GM21423 (cell line): ENCODE results near the gene UFC1.

Experiments used
- ATAC-seq: cut with Tn5 transposase; IDR thresholded peaks from one replicate; pipeline ENCODE4 v1.9.1; 2021; ENCODE audit warnings: mild to moderate bottlenecking, moderate library complexity; ENCODE audit not compliant: unreplicated experiment

Gene UFC1

GRCh38 chr1:161133220-161133740 lies 20.5 kb upstream of the UFC1 start:
- no peak for ATAC-seq

- no peak for ATAC-seq
Measured at GRCh38 chr1:161137881-161138280, 15.9 kb upstream of the UFC1 start.

GRCh38 chr1:161138431-161138830 lies 15.3 kb upstream of the UFC1 start:
- ATAC-seq: no peak

GRCh38 chr1:161139766-161140165 lies 14.0 kb upstream of the UFC1 start:
- ATAC-seq: no peak

GRCh38 chr1:161140755-161141400 lies 12.9 kb upstream of the UFC1 start:
- no peak for ATAC-seq

- ATAC-seq: no peak
Measured at GRCh38 chr1:161145832-161146231, 7.9 kb upstream of the UFC1 start.

GRCh38 chr1:161153176-161153575 lies 602 bp upstream of the UFC1 start:
- ATAC-seq: no peak

- no peak for ATAC-seq
Measured at GRCh38 chr1:161157867-161158266, 4.1 kb downstream of the UFC1 start.

GRCh38 chr1:161158316-161159010 lies 4.7 kb downstream of the UFC1 start:
- no peak for ATAC-seq

GRCh38 chr1:161159087-161159912 lies 5.5 kb downstream of the UFC1 start, which contains the start of gene USP21:
USP21 (plus strand) TSS chr1:161159500; CDS start chr1:161160641, 1,141 bp downstream.
- peak; percentile 84 for ATAC-seq

- ATAC-seq: no peak
Measured at GRCh38 chr1:161159913-161160243, 6.1 kb downstream of the UFC1 start.

- ATAC-seq: no peak
Measured at GRCh38 chr1:161160671-161161145, 6.9 kb downstream of the UFC1 start.

GRCh38 chr1:161161652-161162051 lies 7.9 kb downstream of the UFC1 start:
- no peak for ATAC-seq

GRCh38 chr1:161162052-161162451 lies 8.3 kb downstream of the UFC1 start:
- no peak for ATAC-seq

- no peak for ATAC-seq
Measured at GRCh38 chr1:161162806-161163205, 9.0 kb downstream of the UFC1 start.

GRCh38 chr1:161163793-161164192 lies 10.0 kb downstream of the UFC1 start:
- ATAC-seq: no peak

GRCh38 chr1:161164901-161165610 lies 11.3 kb downstream of the UFC1 start:
- ATAC-seq: no peak

- peak; percentile 87 for ATAC-seq
Measured at GRCh38 chr1:161165742-161166668, 12.2 kb downstream of the UFC1 start, which contains the start of gene PPOX. PPOX (plus strand) TSS chr1:161166426; CDS start chr1:161166848, 422 bp downstream.

GRCh38 chr1:161166669-161167548 lies 13.1 kb downstream of the UFC1 start:
- ATAC-seq: peak; percentile 2
